ENCODE measurements around the gene PHC3.

GRCh38 chr3:170145278-170145677 is 36.3 kb downstream of the PHC3 start:
- no peak for TF ChIP-seq REST (IDR thresholded peaks at IDR 0.05; ENCODE audit: insufficient read depth in 1 of 2, low read depth in 2 of 2, low read length in 2 of 2)
- no peak for TF ChIP-seq SIN3A (IDR thresholded peaks at IDR 0.05; ENCODE audit: borderline replicate concordance, insufficient read depth, low read length)
- no peak for TF ChIP-seq POLR2AphosphoS5 (IDR thresholded peaks at IDR 0.05; ENCODE audit: low read depth, low read length)
